ENCODE measurements around the gene VPS26B.
A peak's percentile ranks its signal among the peaks of the same experiment; 100 is the strongest.
"Not testable (repeated sequence)": the region's sequence is repeated elsewhere in the genome, so short reads cannot be mapped to it uniquely, and the experiment has no call there.

VPS26B gene

GRCh38 chr11:134231958-134232659 lies 7.6 kb downstream of the VPS26B start:
- no peak for DNase-seq (ENCODE audit: low read depth, low spot score)

GRCh38 chr11:134233729-134234179 lies 9.3 kb downstream of the VPS26B start:
- DNase-seq (ENCODE audit: low read depth, low spot score), result no peak

- no peak for DNase-seq (ENCODE audit: low read depth, low spot score)
These were observed 10.9 kb downstream of the VPS26B start for GRCh38 chr11:134235399-134235798.

GRCh38 chr11:134236834-134237556 lies 12.5 kb downstream of the VPS26B start:
- DNase-seq (ENCODE audit: low read depth, low spot score), result no peak

GRCh38 chr11:134237557-134237922 lies 13.1 kb downstream of the VPS26B start:
- DNase-seq (ENCODE audit: low read depth, low spot score), result no peak

GRCh38 chr11:134238956-134239355 lies 14.5 kb downstream of the VPS26B start:
- no peak for DNase-seq (ENCODE audit: low read depth, low spot score)

- no peak for DNase-seq (ENCODE audit: low read depth, low spot score)
These were observed 16.1 kb downstream of the VPS26B start for GRCh38 chr11:134240592-134240991.

- no peak for DNase-seq (ENCODE audit: low read depth, low spot score)
These were observed 17.9 kb downstream of the VPS26B start for GRCh38 chr11:134242376-134242775.

- DNase-seq (ENCODE audit: low read depth, low spot score), result no peak
These were observed 19.4 kb downstream of the VPS26B start for GRCh38 chr11:134243913-134244312.

- DNase-seq (ENCODE audit: low read depth, low spot score), result no peak
These were observed 20.1 kb downstream of the VPS26B start for GRCh38 chr11:134244593-134244992.

- DNase-seq (ENCODE audit: low read depth, low spot score), result no peak
These were observed 21.0 kb downstream of the VPS26B start for GRCh38 chr11:134245434-134245833.

- no peak for DNase-seq (ENCODE audit: low read depth, low spot score)
These were observed 21.6 kb downstream of the VPS26B start for GRCh38 chr11:134246100-134246499.

GRCh38 chr11:134246678-134247077 lies 22.2 kb downstream of the VPS26B start:
- no peak for DNase-seq (ENCODE audit: low read depth, low spot score)

GRCh38 chr11:134248910-134249480 lies 24.5 kb downstream of the VPS26B start:
- DNase-seq (ENCODE audit: low read depth, low spot score), result no peak

- DNase-seq (ENCODE audit: low read depth, low spot score), result no peak
These were observed 25.8 kb downstream of the VPS26B start for GRCh38 chr11:134250246-134250645.

- DNase-seq (ENCODE audit: low read depth, low spot score), result no peak
These were observed 26.2 kb downstream of the VPS26B start for GRCh38 chr11:134250675-134251074.

- no peak for DNase-seq (ENCODE audit: low read depth, low spot score)
These were observed 28.1 kb downstream of the VPS26B start for GRCh38 chr11:134252346-134253187.

- peak; percentile 94 for DNase-seq (ENCODE audit: low read depth, low spot score)
These were observed 28.9 kb downstream of the VPS26B start, which contains the start of the genes ACAD8 and THYN1 for GRCh38 chr11:134253188-134253993. Gene ACAD8 (plus strand): TSS chr11:134253568. CDS start chr11:134253601, 33 bp downstream. Gene THYN1 (minus strand): TSS chr11:134253352. CDS start chr11:134252882, 470 bp downstream.

- DNase-seq (ENCODE audit: low read depth, low spot score), result no peak
These were observed 30.1 kb downstream of the VPS26B start for GRCh38 chr11:134254433-134255183.

GRCh38 chr11:134255184-134255561 lies 30.7 kb downstream of the VPS26B start:
- DNase-seq (ENCODE audit: low read depth, low spot score), result not testable (repeated sequence)

Measured in iPS DF 19.7 (cell line).